ENCODE data around the gene DAPK2.

The DAPK2 gene

DNA sequence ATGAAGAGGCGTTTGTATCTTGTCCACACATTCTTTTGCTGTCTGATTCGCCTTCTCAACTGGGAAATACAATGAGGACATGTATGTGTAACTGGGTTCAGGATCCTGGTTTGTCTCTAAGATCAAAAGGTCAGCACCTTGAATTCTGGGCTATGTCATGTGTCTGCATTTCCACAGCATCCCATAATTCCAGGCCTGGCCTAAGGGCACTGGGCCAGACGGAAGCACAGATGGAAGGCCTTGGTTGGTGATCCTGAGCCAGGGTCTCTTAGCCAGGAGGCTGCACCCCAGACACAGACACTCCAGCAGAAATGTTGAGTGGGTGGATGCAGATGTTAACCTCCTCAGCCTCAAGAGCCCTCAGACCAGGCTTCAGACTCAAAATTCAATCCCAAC, 188.8 kb downstream of the DAPK2 start:
- Histone ChIP-seq H3K27ac (no peak overlapping the region), H3K36me3 (no peaks in the 10 kb centered on the region), H3K9me3 (ENCODE audit: severe bottlenecking) (no peaks in the 10 kb centered on the region), H3K4me3 (ENCODE audit: low read depth, low read length) (no peak overlapping the region), H3K27me3 (ENCODE audit: insufficient read depth, low read depth, severe bottlenecking) (no peaks in the 10 kb centered on the region)
- TF ChIP-seq, protein P1, sequence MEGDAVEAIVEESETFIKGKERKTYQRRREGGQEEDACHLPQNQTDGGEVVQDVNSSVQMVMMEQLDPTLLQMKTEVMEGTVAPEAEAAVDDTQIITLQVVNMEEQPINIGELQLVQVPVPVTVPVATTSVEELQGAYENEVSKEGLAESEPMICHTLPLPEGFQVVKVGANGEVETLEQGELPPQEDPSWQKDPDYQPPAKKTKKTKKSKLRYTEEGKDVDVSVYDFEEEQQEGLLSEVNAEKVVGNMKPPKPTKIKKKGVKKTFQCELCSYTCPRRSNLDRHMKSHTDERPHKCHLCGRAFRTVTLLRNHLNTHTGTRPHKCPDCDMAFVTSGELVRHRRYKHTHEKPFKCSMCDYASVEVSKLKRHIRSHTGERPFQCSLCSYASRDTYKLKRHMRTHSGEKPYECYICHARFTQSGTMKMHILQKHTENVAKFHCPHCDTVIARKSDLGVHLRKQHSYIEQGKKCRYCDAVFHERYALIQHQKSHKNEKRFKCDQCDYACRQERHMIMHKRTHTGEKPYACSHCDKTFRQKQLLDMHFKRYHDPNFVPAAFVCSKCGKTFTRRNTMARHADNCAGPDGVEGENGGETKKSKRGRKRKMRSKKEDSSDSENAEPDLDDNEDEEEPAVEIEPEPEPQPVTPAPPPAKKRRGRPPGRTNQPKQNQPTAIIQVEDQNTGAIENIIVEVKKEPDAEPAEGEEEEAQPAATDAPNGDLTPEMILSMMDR (IDR thresholded peaks at IDR 0.05; ENCODE audit: low read depth, low read length): no peak
- no peak for DNase-seq

All from WERI-Rb-1 (cell line).